ENCODE results near the gene LMF1.
"Not testable (repeated sequence)": the region's sequence is repeated elsewhere in the genome, so short reads cannot be mapped to it uniquely, and the experiment has no call there.

The LMF1 gene

GRCh38 chr16:965487-965886, 5.3 kb downstream of the LMF1 start:
- no peak for TF ChIP-seq ZNF274 (IDR thresholded peaks at IDR 0.05; ENCODE audit: low read depth, low read length)
- H3K4me3 ChIP-seq (ENCODE audit: low read length): no peak overlapping the region

- TF ChIP-seq ZNF274 (IDR thresholded peaks at IDR 0.05; ENCODE audit: low read depth, low read length): no peak
- no peak overlapping the region for H3K4me3 ChIP-seq (ENCODE audit: low read length)
Observed at GRCh38 chr16:965036-965395, 5.8 kb downstream of the LMF1 start.

GRCh38 chr16:964356-965035, 6.3 kb downstream of the LMF1 start:
- no peak for TF ChIP-seq ZNF274 (IDR thresholded peaks at IDR 0.05; ENCODE audit: low read depth, low read length)
- H3K4me3 ChIP-seq (ENCODE audit: low read length): no peak overlapping the region

GRCh38 chr16:963913-964312, 6.9 kb downstream of the LMF1 start:
- no peak for TF ChIP-seq ZNF274 (IDR thresholded peaks at IDR 0.05; ENCODE audit: low read depth, low read length)
- no peak overlapping the region for H3K4me3 ChIP-seq (ENCODE audit: low read length)

GRCh38 chr16:962901-963814, 7.6 kb downstream of the LMF1 start:
- H3K4me3 ChIP-seq (ENCODE audit: low read length): no peak overlapping the region
- no peak for TF ChIP-seq ZNF274 (IDR thresholded peaks at IDR 0.05; ENCODE audit: low read depth, low read length)

- TF ChIP-seq ZNF274 (IDR thresholded peaks at IDR 0.05; ENCODE audit: low read depth, low read length): no peak
- no peak overlapping the region for H3K4me3 ChIP-seq (ENCODE audit: low read length)
Observed at GRCh38 chr16:962366-962765, 8.4 kb downstream of the LMF1 start.

GRCh38 chr16:959232-960040, 11.3 kb downstream of the LMF1 start:
- no peak overlapping the region for H3K4me3 ChIP-seq (ENCODE audit: low read length)
- no peak for TF ChIP-seq ZNF274 (IDR thresholded peaks at IDR 0.05; ENCODE audit: low read depth, low read length)

GRCh38 chr16:955766-956165, 15.0 kb downstream of the LMF1 start:
- not testable (repeated sequence) for H3K4me3 ChIP-seq (ENCODE audit: low read length)

- H3K4me3 ChIP-seq (ENCODE audit: low read length): not testable (repeated sequence)
Observed at GRCh38 chr16:953818-954217, 17.0 kb downstream of the LMF1 start.

GRCh38 chr16:952321-952720, 18.5 kb downstream of the LMF1 start:
- H3K4me3 ChIP-seq (ENCODE audit: low read length): no peak overlapping the region
- no peak for TF ChIP-seq ZNF274 (IDR thresholded peaks at IDR 0.05; ENCODE audit: low read depth, low read length)

GRCh38 chr16:951660-952301, 19.0 kb downstream of the LMF1 start:
- no peak for TF ChIP-seq ZNF274 (IDR thresholded peaks at IDR 0.05; ENCODE audit: low read depth, low read length)
- H3K4me3 ChIP-seq (ENCODE audit: low read length): no peak overlapping the region

- H3K4me3 ChIP-seq (ENCODE audit: low read length): not testable (repeated sequence)
Observed at GRCh38 chr16:950733-951573, 19.8 kb downstream of the LMF1 start.

- H3K4me3 ChIP-seq (ENCODE audit: low read length): not testable (repeated sequence)
Observed at GRCh38 chr16:948767-949166, 22.0 kb downstream of the LMF1 start.

- H3K4me3 ChIP-seq (ENCODE audit: low read length): not testable (repeated sequence)
Observed at GRCh38 chr16:947922-948303, 22.9 kb downstream of the LMF1 start.

Measured in GM08714 (cell line).